Memory B cell (primary cell): ENCODE results near the gene PIR.

Experiments
- ATAC-seq: fragments of 150-1000 bp; cut with Tn5 transposase; 2 replicates; pipeline ENCODE4 v1.10.0; 2021; ENCODE audit warnings: low read depth, mild to moderate bottlenecking, moderate library complexity
- DNase-seq, 2 donors: peaks; one replicate each; pipeline ENCODE4 v3.0.0; 2022; ENCODE audit warnings: low spot score in 2 of 2
- H3K27ac Mint-ChIP-seq: one replicate; pipeline ENCODE4 v1.8.0; 2022; ENCODE audit warnings: mild to moderate bottlenecking, moderate library complexity, mixed read lengths
- H3K27me3 Mint-ChIP-seq: one replicate; pipeline ENCODE4 v1.8.0; 2022; ENCODE audit warnings: mixed read lengths
- H3K36me3 Mint-ChIP-seq: one replicate; pipeline ENCODE4 v1.8.0; 2022; ENCODE audit warnings: mild to moderate bottlenecking, mixed read lengths
- H3K4me1 Mint-ChIP-seq: one replicate; pipeline ENCODE4 v1.8.0; 2022; ENCODE audit warnings: mixed read lengths
- H3K4me3 Mint-ChIP-seq: one replicate; pipeline ENCODE4 v1.8.0; 2022; ENCODE audit warnings: mild to moderate bottlenecking, moderate library complexity, mixed read lengths
- H3K9me3 Mint-ChIP-seq: one replicate; pipeline ENCODE4 v1.8.0; 2022; ENCODE audit warnings: mixed read lengths

PIR gene

DNA sequence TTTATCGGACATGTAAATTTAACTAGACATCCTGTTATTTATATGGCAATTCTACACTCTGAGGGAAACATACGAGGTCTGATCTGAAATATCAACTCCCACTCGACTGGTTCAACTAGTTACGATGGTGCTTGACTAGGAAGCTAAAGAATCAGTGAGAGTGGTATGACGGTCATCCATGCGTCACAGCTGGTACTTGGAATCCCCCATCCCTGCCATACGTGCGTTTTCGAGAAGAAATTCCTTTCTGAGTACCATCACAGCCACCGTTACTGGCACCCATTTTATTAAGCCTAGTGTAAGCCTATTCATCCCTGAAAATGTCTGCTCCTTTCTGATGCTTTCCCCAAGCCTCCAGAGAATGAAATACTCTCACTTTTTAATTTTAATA is 157.1 kb downstream of the PIR start:
- Mint-ChIP-seq H3K4me3 (peak overlapping the region; percentile 90), H3K36me3 (peaks cover 4% of the 10 kb centered on the region), H3K27ac (peak overlapping the region; percentile 97), H3K9me3 (no peaks in the 10 kb centered on the region), H3K4me1 (peaks cover 8% of the 10 kb centered on the region), H3K27me3 (peaks cover 3% of the 10 kb centered on the region)
- peak; percentile 50 for ATAC-seq
- peak; percentile 16 to 45 for DNase-seq

DNA sequence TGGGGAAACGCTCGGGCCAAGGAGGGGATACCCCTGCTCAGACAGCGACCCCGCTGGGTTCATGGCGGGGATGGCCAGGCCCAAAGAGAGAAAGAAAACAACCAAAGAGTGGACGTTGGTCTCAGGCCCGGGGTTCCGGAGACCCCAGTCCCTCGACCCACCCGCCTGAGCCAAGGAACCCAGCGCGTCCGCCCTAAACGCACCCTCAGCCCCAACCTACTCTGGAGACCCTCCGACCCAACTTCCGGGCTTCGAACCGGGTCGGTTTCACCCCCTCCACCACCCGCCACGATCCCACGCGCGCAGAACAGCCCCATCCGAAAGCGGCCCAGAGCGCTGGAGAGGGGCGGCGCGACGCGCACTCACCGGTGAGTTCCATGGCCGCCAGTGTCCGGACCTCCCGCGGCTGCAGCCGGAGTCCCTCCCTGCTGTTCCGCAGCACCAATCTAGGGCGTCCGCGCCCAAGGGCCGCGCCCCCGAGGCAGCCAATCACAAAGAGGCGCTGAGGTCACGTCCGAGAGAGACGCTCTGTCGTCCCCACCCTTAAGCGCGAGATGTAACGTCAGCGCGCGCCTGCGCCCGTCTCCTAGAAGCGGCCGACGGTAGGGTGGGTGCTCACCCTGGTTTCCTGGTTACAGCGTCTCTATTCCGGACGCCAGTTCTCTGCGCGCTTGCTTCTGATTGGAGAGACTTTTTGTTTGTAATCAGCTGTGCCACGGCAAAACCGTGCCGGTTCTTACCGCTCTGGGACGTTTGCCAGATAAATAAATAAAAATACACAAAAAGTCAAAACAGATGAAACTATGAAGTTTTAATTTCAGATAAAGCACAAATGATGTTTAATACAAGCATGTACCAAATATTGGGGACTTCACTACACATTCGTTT is 157.8 kb downstream of the PIR start, which contains the start of gene PIGA:
Gene PIGA (minus strand): TSS at position 389 of the 888 bp plus-strand sequence. CDS start 3,593 bp downstream, outside the sequence.
- Mint-ChIP-seq H3K4me1 (peaks cover 8% of the 10 kb centered on the region), H3K27me3 (peaks cover 2% of the 10 kb centered on the region), H3K4me3 (peak within 1 kb of the TSS; percentile 90), H3K9me3 (no peaks in the 10 kb centered on the region), H3K36me3 (peaks cover 4% of the 10 kb centered on the region), H3K27ac (peak within 1 kb of the TSS; percentile 97)
- peak; percentile 68 to 86 for DNase-seq
- ATAC-seq, result peak; percentile 88
